PC-3 (cell line): Measurements from ENCODE around the gene RNPEP. TPM values are rescaled to one million over a fixed set of nuclear protein-coding genes. Genes with fewer than 3 reads are reported as not detected.

Source experiments
- ATAC-seq: fragments of 200-7000 bp; cut with Tn5 transposase; 2 replicates; pipeline ENCODE4 v1.9.1; 2020; ENCODE audit warnings: mild to moderate bottlenecking, moderate library complexity
- BruUV-seq: library from RNA; stranded (reverse); fragments of 400-500 nt; replicated peaks from 2 replicates; lab custom pipeline; 2021; lab: Mats Ljungman, UMichigan
- CTCF ChIA-PET: fragments of 300-600 bp; sonication (Branson Sonifier 250); formaldehyde crosslinking; loops from one replicate; lab custom pipeline; 2022; ENCODE audit warnings: antibody characterized with exemption; lab: Charles Lee
- POLR2A ChIA-PET: fragments of 300-600 bp; sonication (Branson Sonifier 250); formaldehyde crosslinking; loops from one replicate; lab custom pipeline; 2022; ENCODE audit warnings: antibody characterized with exemption; ENCODE audit not compliant: unreplicated experiment; lab: Charles Lee
- DNase-seq: peaks from one replicate; pipeline ENCODE4 v3.0.0-alpha.2; 2015
- H2AFZ ChIP-seq: fragments of 300-600 bp; sonication (generic); 2 replicates; pipeline ENCODE4 v1.6.0; 2016; ENCODE audit warnings: antibody characterized with exemption, low read length
- H3F3A ChIP-seq: fragments of 300-600 bp; sonication (generic); one replicate; pipeline ENCODE4 v1.6.0; 2017; ENCODE audit warnings: antibody characterized with exemption, low read length, control low read depth, mild to moderate bottlenecking; ENCODE audit not compliant: unreplicated experiment
- H3K27ac ChIP-seq: fragments of 300-600 bp; sonication (generic); 2 replicates; pipeline ENCODE4 v1.5.1; 2016; ENCODE audit warnings: mild to moderate bottlenecking, low read length
- H3K27me3 ChIP-seq: fragments of 300-600 bp; sonication (generic); 2 replicates; pipeline ENCODE4 v1.6.1; 2016; ENCODE audit warnings: low read length, mixed read lengths
- H3K36me3 ChIP-seq: fragments of 300-600 bp; sonication (generic); 2 replicates; pipeline ENCODE4 v1.6.1; 2016; ENCODE audit warnings: low read depth, mixed run types, low read length, mixed read lengths
- H3K4me1 ChIP-seq: fragments of 300-600 bp; sonication (generic); 2 replicates; pipeline ENCODE4 v1.5.1; 2016; ENCODE audit warnings: low read length; ENCODE audit not compliant: insufficient read depth
- H3K4me2 ChIP-seq: fragments of 300-600 bp; sonication (generic); 2 replicates; pipeline ENCODE4 v1.6.0; 2016; ENCODE audit warnings: low read length
- H3K4me3 ChIP-seq: fragments of 300-600 bp; sonication (generic); 2 replicates; pipeline ENCODE4 v1.5.1; 2016; ENCODE audit warnings: mild to moderate bottlenecking, low read length, mixed read lengths
- H3K79me2 ChIP-seq: fragments of 300-600 bp; sonication (generic); 2 replicates; pipeline ENCODE4 v1.6.1; 2017; ENCODE audit warnings: low read length, mixed read lengths
- H3K9ac ChIP-seq: fragments of 300-600 bp; sonication (generic); 2 replicates; pipeline ENCODE4 v1.6.0; 2016; ENCODE audit warnings: mild to moderate bottlenecking, low read length
- H3K9me2 ChIP-seq: fragments of 300-600 bp; sonication (generic); replicated peaks from 2 replicates; pipeline ENCODE4 v1.6.1; 2016; ENCODE audit warnings: mixed run types, low read length, mixed read lengths
- H3K9me3 ChIP-seq: fragments of 300-600 bp; sonication (generic); 2 replicates; pipeline ENCODE4 v1.6.1; 2016; ENCODE audit warnings: low read length, mixed read lengths
- H4K20me1 ChIP-seq: fragments of 300-600 bp; sonication (generic); 2 replicates; pipeline ENCODE4 v1.6.1; 2016; ENCODE audit warnings: low read length, mixed read lengths
- EZH2 ChIP-seq: fragments of 300-600 bp; sonication (generic); IDR thresholded peaks from one replicate; pipeline ENCODE4 v1.6.1; 2017; ENCODE audit warnings: antibody characterized with exemption, mild to moderate bottlenecking, low read length; ENCODE audit not compliant: unreplicated experiment
- EZH2phosphoT487 ChIP-seq: fragments of 300-600 bp; sonication (generic); IDR thresholded peaks from 2 replicates; pipeline ENCODE4 v1.6.1; 2018; ENCODE audit warnings: mild to moderate bottlenecking, antibody characterized with exemption, low read length, borderline replicate concordance
- intact Hi-C: fragments of 100-400 bp; cut with micrococcal nuclease; formaldehyde crosslinking; loops from 2 replicates; pipeline ENCODE4 v1.9.0; 2023
- total RNA-seq: library from RNA; depleted of rRNA; stranded (reverse); fragments of >200 nt; gene quantifications from 2 replicates; pipeline ENCODE4 v1.2.3, GENCODE V29; 2014
- TF ChIP-seq, protein P1 (sequence below): fragments of 300-600 bp; sonication (generic); conservative IDR thresholded peaks from 2 replicates; pipeline ENCODE4 v1.5.1; 2017; ENCODE audit warnings: antibody characterized with exemption, low read depth, mild to moderate bottlenecking, low read length

RNPEP gene
- total RNA-seq, 1 experiment from 2014 or later, result 64.7 TPM

GRCh38 chr1:201983380-201983805, 945 bp downstream of the RNPEP start:
- TF ChIP-seq EZH2phosphoT487 (no peak), EZH2 (no peak)
- TF ChIP-seq, protein P1, sequence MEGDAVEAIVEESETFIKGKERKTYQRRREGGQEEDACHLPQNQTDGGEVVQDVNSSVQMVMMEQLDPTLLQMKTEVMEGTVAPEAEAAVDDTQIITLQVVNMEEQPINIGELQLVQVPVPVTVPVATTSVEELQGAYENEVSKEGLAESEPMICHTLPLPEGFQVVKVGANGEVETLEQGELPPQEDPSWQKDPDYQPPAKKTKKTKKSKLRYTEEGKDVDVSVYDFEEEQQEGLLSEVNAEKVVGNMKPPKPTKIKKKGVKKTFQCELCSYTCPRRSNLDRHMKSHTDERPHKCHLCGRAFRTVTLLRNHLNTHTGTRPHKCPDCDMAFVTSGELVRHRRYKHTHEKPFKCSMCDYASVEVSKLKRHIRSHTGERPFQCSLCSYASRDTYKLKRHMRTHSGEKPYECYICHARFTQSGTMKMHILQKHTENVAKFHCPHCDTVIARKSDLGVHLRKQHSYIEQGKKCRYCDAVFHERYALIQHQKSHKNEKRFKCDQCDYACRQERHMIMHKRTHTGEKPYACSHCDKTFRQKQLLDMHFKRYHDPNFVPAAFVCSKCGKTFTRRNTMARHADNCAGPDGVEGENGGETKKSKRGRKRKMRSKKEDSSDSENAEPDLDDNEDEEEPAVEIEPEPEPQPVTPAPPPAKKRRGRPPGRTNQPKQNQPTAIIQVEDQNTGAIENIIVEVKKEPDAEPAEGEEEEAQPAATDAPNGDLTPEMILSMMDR, result no peak
- no TSS peak for BruUV-seq
- H3K9ac ChIP-seq, result peak overlapping the region; percentile 75
- ATAC-seq (no peak), DNase-seq (no peak)
- intact Hi-C loops, result no loop called here
- H3K36me3 ChIP-seq, result no peaks in the 10 kb centered on the region
- H2AFZ ChIP-seq, result peak overlapping the region; percentile 81
- POLR2A ChIA-PET, result interaction anchor here (0.7 kb wide), 1 partner anchor 73 kb away, joined by 3 read pairs; no protein-coding TSS in a partner anchor
- CTCF ChIA-PET, result no interaction called here
- peaks cover 41% of the 10 kb centered on the region for H3K79me2 ChIP-seq
- no peaks in the 10 kb centered on the region for H3K9me2 ChIP-seq
- H3K4me1 ChIP-seq, result peaks cover 11% of the 10 kb centered on the region; the same call in 1 of the 2 replicates
- no peaks in the 10 kb centered on the region for H3K27me3 ChIP-seq
- no peaks in the 10 kb centered on the region for H4K20me1 ChIP-seq
- H3K4me3 ChIP-seq, result peak overlapping the region; percentile 96
- peak overlapping the region; percentile 90 for H3K4me2 ChIP-seq
- H3K27ac ChIP-seq, result peak overlapping the region; percentile 31; the same call in 1 of the 2 replicates
- H3F3A ChIP-seq, result no peaks in the 10 kb centered on the region
- no peaks in the 10 kb centered on the region for H3K9me3 ChIP-seq

GRCh38 chr1:201984446-201984845, 2.0 kb downstream of the RNPEP start:
- no peaks in the 10 kb centered on the region for H3K27me3 ChIP-seq
- H3K9me2 ChIP-seq, result no peaks in the 10 kb centered on the region
- H3K79me2 ChIP-seq, result peaks cover 41% of the 10 kb centered on the region
- no peaks in the 10 kb centered on the region for H4K20me1 ChIP-seq
- no peaks in the 10 kb centered on the region for H3K9me3 ChIP-seq
- intact Hi-C loops, result no loop called here
- no TSS peak for BruUV-seq
- TF ChIP-seq, protein P1, result no peak
- TF ChIP-seq EZH2 (no peak), EZH2phosphoT487 (no peak)
- H2AFZ ChIP-seq, result no peak overlapping the region
- no peak for ATAC-seq
- H3K4me3 ChIP-seq, result peak overlapping the region; percentile 96; the same call in 1 of the 2 replicates
- H3K9ac ChIP-seq, result no peak overlapping the region
- no peaks in the 10 kb centered on the region for H3F3A ChIP-seq
- CTCF ChIA-PET, result no interaction called here
- H3K4me2 ChIP-seq, result peak overlapping the region; percentile 90
- H3K36me3 ChIP-seq, result no peaks in the 10 kb centered on the region; the same call in 1 of the 2 replicates
- peaks cover 11% of the 10 kb centered on the region; the same call in 1 of the 2 replicates for H3K4me1 ChIP-seq
- POLR2A ChIA-PET, result no interaction called here
- no peak overlapping the region for H3K27ac ChIP-seq
- no peak for DNase-seq

- H3K79me2 ChIP-seq, result peaks cover 41% of the 10 kb centered on the region
- intact Hi-C loops, result no loop called here
- no peak for TF ChIP-seq EZH2
- TF ChIP-seq, protein P1, result no peak
- no peak for TF ChIP-seq EZH2phosphoT487
These were observed 2.9 kb downstream of the RNPEP start for GRCh38 chr1:201985355-201985754.

More at GRCh38 chr1:201985355-201985754, 2.9 kb downstream of the RNPEP start:
- Histone ChIP-seq H3K4me3 (no peak overlapping the region), H3K9ac (no peak overlapping the region), H3K4me2 (no peak overlapping the region), H3K27me3 (no peaks in the 10 kb centered on the region), H3K9me2 (no peaks in the 10 kb centered on the region), H3K4me1 (peaks cover 11% of the 10 kb centered on the region; the same call in 1 of the 2 replicates), H2AFZ (no peak overlapping the region), H3K36me3 (peaks cover under 1% of the 10 kb centered on the region), H3K9me3 (no peaks in the 10 kb centered on the region), H4K20me1 (no peaks in the 10 kb centered on the region), H3K27ac (no peak overlapping the region), H3F3A (no peaks in the 10 kb centered on the region)
- no peak for DNase-seq
- no TSS peak for BruUV-seq
- ATAC-seq, result no peak
- CTCF ChIA-PET, result no interaction called here
- POLR2A ChIA-PET, result no interaction called here
